Activated CD4-positive, CD25-positive, alpha-beta regulatory T cell treated with anti-CD3 and anti-CD28 coated beads, Interleukin-2, amount 50 U/mL, for 72 hours (primary cell): ENCODE results near the gene WNT7B.

Source experiments
- DNase-seq: peaks from one replicate; pipeline ENCODE4 v3.0.0; 2021

Gene WNT7B

GRCh38 chr22:45922661-45923060 is 54.3 kb downstream of the WNT7B start:
- DNase-seq = no peak

- DNase-seq = no peak
Measured at GRCh38 chr22:45922256-45922655, 54.7 kb downstream of the WNT7B start.

GRCh38 chr22:45919504-45920286 is 57.3 kb downstream of the WNT7B start:
- no peak for DNase-seq

GRCh38 chr22:45918459-45919370 is 58.2 kb downstream of the WNT7B start:
- DNase-seq = no peak

GRCh38 chr22:45917700-45918458 is 59.1 kb downstream of the WNT7B start:
- DNase-seq = no peak

GRCh38 chr22:45917146-45917545 is 59.8 kb downstream of the WNT7B start:
- no peak for DNase-seq

- no peak for DNase-seq
Measured at GRCh38 chr22:45916515-45916914, 60.4 kb downstream of the WNT7B start.

GRCh38 chr22:45915841-45916240 is 61.1 kb downstream of the WNT7B start:
- DNase-seq = no peak

GRCh38 chr22:45915151-45915550 is 61.8 kb downstream of the WNT7B start:
- DNase-seq = no peak

- DNase-seq = no peak
Measured at GRCh38 chr22:45914309-45914708, 62.7 kb downstream of the WNT7B start.

- DNase-seq = no peak
Measured at GRCh38 chr22:45912910-45913309, 64.1 kb downstream of the WNT7B start.

- no peak for DNase-seq
Measured at GRCh38 chr22:45911601-45912271, 65.2 kb downstream of the WNT7B start.

GRCh38 chr22:45910928-45911467 is 66.0 kb downstream of the WNT7B start:
- no peak for DNase-seq

- no peak for DNase-seq
Measured at GRCh38 chr22:45908961-45909360, 68.0 kb downstream of the WNT7B start.

- no peak for DNase-seq
Measured at GRCh38 chr22:45907996-45908395, 69.0 kb downstream of the WNT7B start.

- DNase-seq = no peak
Measured at GRCh38 chr22:45907378-45907777, 69.6 kb downstream of the WNT7B start.

- no peak for DNase-seq
Measured at GRCh38 chr22:45906946-45907345, 70.0 kb downstream of the WNT7B start.

- DNase-seq = no peak
Measured at GRCh38 chr22:45905924-45906865, 70.8 kb downstream of the WNT7B start.

GRCh38 chr22:45905326-45905923 is 71.5 kb downstream of the WNT7B start:
- DNase-seq = no peak

- DNase-seq = no peak
Measured at GRCh38 chr22:45904236-45904635, 72.7 kb downstream of the WNT7B start.
